Lung (tissue), 12 donors: ENCODE data around the gene FABP1. TPM values are rescaled to one million over a fixed set of nuclear protein-coding genes. Genes with fewer than 3 reads are reported as not detected.

Source experiments
- ATAC-seq: fragments of 200-7000 bp; cut with Tn5 transposase; one replicate; pipeline ENCODE4 v1.9.1; 2020; ENCODE audit warnings: moderate number of reproducible peaks; ENCODE audit not compliant: insufficient read depth, low FRiP score
- DNase-seq, 3 donors: peaks; one replicate each; pipeline ENCODE4 v3.0.0-alpha.2; 2013 to 2017
- H3K27ac ChIP-seq, 2 donors: one replicate each; pipeline ENCODE4 v1.5.1; 2013; ENCODE audit warnings: mild to moderate bottlenecking in 2 of 2, moderate library complexity in 2 of 2, control low read depth in 1 of 2, inconsistent platforms in 1 of 2, low read depth in 1 of 2, low read length in 1 of 2
- H3K27me3 ChIP-seq, 3 donors: one replicate each; pipeline ENCODE4 v1.5.1; 2013; ENCODE audit warnings: low read length in 2 of 3; ENCODE audit not compliant: control insufficient read depth in 3 of 3, insufficient read depth in 3 of 3
- H3K36me3 ChIP-seq, 4 donors: one replicate each; pipeline ENCODE4 v1.5.1; 2013; ENCODE audit warnings: low read length in 4 of 4, mild to moderate bottlenecking in 1 of 4, moderate library complexity in 1 of 4; ENCODE audit not compliant: control insufficient read depth in 4 of 4, insufficient read depth in 4 of 4
- H3K4me1 ChIP-seq, 5 donors: one replicate each; pipeline ENCODE4 v1.5.1; 2013; ENCODE audit warnings: low read length in 5 of 5, mild to moderate bottlenecking in 2 of 5, moderate library complexity in 1 of 5; ENCODE audit not compliant: control insufficient read depth in 5 of 5, insufficient read depth in 5 of 5
- H3K4me3 ChIP-seq: one replicate; pipeline ENCODE4 v1.5.1; 2013; ENCODE audit warnings: mild to moderate bottlenecking, control low read depth, moderate library complexity
- H3K9ac ChIP-seq, 2 donors: one replicate each; pipeline ENCODE4 v1.5.1; 2013; ENCODE audit warnings: low read length in 2 of 2, control low read depth in 1 of 2; ENCODE audit not compliant: insufficient read depth in 1 of 2
- H3K9me3 ChIP-seq, 4 donors: one replicate each; pipeline ENCODE4 v1.5.1; 2013; ENCODE audit warnings: low read length in 3 of 4, mild to moderate bottlenecking in 1 of 4, moderate library complexity in 1 of 4; ENCODE audit not compliant: control insufficient read depth in 4 of 4, insufficient read depth in 3 of 4
- CTCF ChIP-seq: IDR thresholded peaks from 2 replicates; pipeline ENCODE4 v1.5.1; 2012; ENCODE audit warnings: mild to moderate bottlenecking; ENCODE audit errors: control extremely low read depth, extremely low read depth
- WGBS, 2 donors: extraction: QIAGEN DNeasy Blood & Tissue Kit; methylation state at CpG; one replicate each; pipeline ENCODE4 v1.1.7; 2013; 5-methylcytosine and 5-hydroxymethylcytosine counted together
- polyA plus RNA-seq, 2 donors: library from polyadenylated mRNA; stranded (reverse); fragments of 200-250 nt; gene quantifications; one replicate each; pipeline ENCODE4 v1.2.1, GENCODE V29; 2013
- total RNA-seq, 2 donors: library from RNA; depleted of rRNA in 1 of 2; stranded (reverse); fragments of >200 nt in 1 of 2; gene quantifications; one replicate each; pipeline ENCODE4 v1.2.1, GENCODE V29; 2014 to 2021
- donor health status: control.
- donor health status: control.
- donor health status: Bipolar disorder and iron deficiency.
- donor health status: healthy.
- donor health status: DM: yes; HTN: yes; CAD: no.

FABP1 gene
- total and polyA plus RNA-seq, 4 donors, result 0.14 to 1.7 (median 0.40) TPM; not detected in 1

- H3K27ac ChIP-seq, result no peak overlapping the region
- peaks cover 0 to 3% (median 2%) of the 10 kb centered on the region in 3 donors for H3K27me3 ChIP-seq
- peaks cover 0 to 5% (median 0%) of the 10 kb centered on the region in 4 donors for H3K9me3 ChIP-seq
- DNase-seq (no peak), ATAC-seq (no peak)
- H3K4me1 ChIP-seq, result peaks cover 0 to 1% (median 0%) of the 10 kb centered on the region in 5 donors
- TF ChIP-seq CTCF, result no peak
- no peak overlapping the region for H3K9ac ChIP-seq
- 84 to 93% methylated on average over 8 of the region's 8 CpGs for WGBS, 2 donors
- H3K36me3 ChIP-seq, result no peaks in the 10 kb centered on the region
- no peak overlapping the region for H3K4me3 ChIP-seq
Measured at GRCh38 chr2:88122141-88122884, 5.5 kb downstream of the FABP1 start.

- H3K4me1 ChIP-seq, result peaks cover 0 to 1% (median 0%) of the 10 kb centered on the region in 5 donors
- ATAC-seq, result no peak
- no peak overlapping the region for H3K27ac ChIP-seq
- H3K36me3 ChIP-seq, result no peaks in the 10 kb centered on the region
- peaks cover 0 to 5% (median 0%) of the 10 kb centered on the region in 4 donors for H3K9me3 ChIP-seq
- no peak overlapping the region for H3K4me3 ChIP-seq
- H3K9ac ChIP-seq, result no peak overlapping the region
- no peak for TF ChIP-seq CTCF
- peaks cover 0 to 3% (median 2%) of the 10 kb centered on the region in 3 donors for H3K27me3 ChIP-seq
- no peak for DNase-seq
- WGBS, 2 donors, result 75 to 88% methylated on average over 4 of the region's 4 CpGs
Measured at GRCh38 chr2:88121678-88122077, 6.2 kb downstream of the FABP1 start.

GRCh38 chr2:88117973-88118372, 9.9 kb downstream of the FABP1 start:
- DNase-seq (no peak), ATAC-seq (no peak)
- H3K27me3 ChIP-seq, result peaks cover 0 to 4% (median 0%) of the 10 kb centered on the region in 3 donors
- no peak overlapping the region for H3K4me3 ChIP-seq
- no peaks in the 10 kb centered on the region for H3K9me3 ChIP-seq
- H3K4me1 ChIP-seq, result peaks cover 0 to 1% (median 0%) of the 10 kb centered on the region in 5 donors
- H3K36me3 ChIP-seq, result no peaks in the 10 kb centered on the region
- no peak overlapping the region for H3K27ac ChIP-seq
- WGBS, 2 donors, result 91 to 95% methylated on average over 4 of the region's 4 CpGs
- no peak overlapping the region for H3K9ac ChIP-seq
- TF ChIP-seq CTCF, result no peak
